Measurements from ENCODE around the gene PLCB1. TPM values are rescaled to one million over a fixed set of nuclear protein-coding genes. Genes with fewer than 3 reads are reported as not detected.

Gene PLCB1
- total and polyA plus RNA-seq, 2 of the 4 experiments (the other 2 are of a cell fraction), result 5.6 to 16.1 TPM

GRCh38 chr20:8891039-8891438 lies 759.0 kb downstream of the PLCB1 start:
- Histone ChIP-seq H3K23ac (ENCODE audit: low read depth, low read length) (no peak overlapping the region), H3K4ac (ENCODE audit: low read depth, low read length) (no peak overlapping the region), H3K36me3 (ENCODE audit: control insufficient read depth, insufficient read depth, low read length) (no peaks in the 10 kb centered on the region), H2BK120ac (ENCODE audit: low read depth, low read length) (no peak overlapping the region), H2AK5ac (ENCODE audit: low read depth, low read length) (no peak overlapping the region), H3K14ac (replicated peaks; ENCODE audit: low read depth, low read length) (no peak overlapping the region), H2AFZ (replicated peaks; ENCODE audit: low read length, poor library complexity) (no peak overlapping the region), H4K20me1 (ENCODE audit: insufficient read depth, low read length) (no peaks in the 10 kb centered on the region), H3K18ac (ENCODE audit: low read depth, low read length) (no peak overlapping the region), H4K5ac (ENCODE audit: low read depth, low read length) (no peak overlapping the region), H2AK9ac (replicated peaks; ENCODE audit: low read depth, low read length, poor library complexity) (no peak overlapping the region), H3K4me1 (ENCODE audit: control insufficient read depth, insufficient read depth, low read length) (no peaks in the 10 kb centered on the region), H4K91ac (ENCODE audit: insufficient read depth, low read depth, low read length) (no peak overlapping the region), H3K27me3 (ENCODE audit: control insufficient read depth, insufficient read depth, low read length) (no peaks in the 10 kb centered on the region), H3K4me3 (ENCODE audit: insufficient read depth, low read depth, low read length) (no peak overlapping the region), H3K4me2 (ENCODE audit: low read depth, low read length) (no peak overlapping the region), H3K27ac (ENCODE audit: insufficient read depth, low read length) (no peak overlapping the region), H3K56ac (ENCODE audit: extremely low read depth, insufficient read depth, low read length) (no peak overlapping the region), H3K9me3 (ENCODE audit: control insufficient read depth, insufficient read depth, low read length) (peaks cover 11% of the 10 kb centered on the region), H2BK5ac (ENCODE audit: low read depth, low read length, poor library complexity, severe bottlenecking) (no peak overlapping the region), H2BK15ac (ENCODE audit: low read depth, low read length) (no peak overlapping the region), H2BK20ac (ENCODE audit: low read depth, low read length) (no peak overlapping the region), H3K9ac (ENCODE audit: low read depth, low read length) (no peak overlapping the region), H4K8ac (ENCODE audit: low read depth in 2 of 2, low read length in 2 of 2) (no peak overlapping the region), H3K79me1 (ENCODE audit: low read depth in 1 of 2, low read length in 2 of 2) (no peaks in the 10 kb centered on the region), H3K9me1 (ENCODE audit: insufficient read depth, low read length) (no peaks in the 10 kb centered on the region)
- in situ Hi-C loops (cut with MboI; ENCODE audit: low sequenced_read_pairs) (no loop called here), dilution Hi-C loops (cut with HindIII; ENCODE audit: low sequenced_read_pairs, unreplicated experiment) (no loop called here), intact Hi-C loops (cut with micrococcal nuclease) (no loop called here)
- no CpG with 5 or more reads among the region's 1 CpG for WGBS, 2 experiments (ENCODE audit: extremely low coverage in 2 of 2, insufficient read length in 1 of 2)
- CTCF ChIA-PET, result no interaction called here
- no TSS peak for BruUV-seq (replicated peaks)
- ATAC-seq (ENCODE audit: low read depth) (no peak), DNase-seq (no peak)
- POLR2A ChIA-PET (ENCODE audit: unreplicated experiment), result no interaction called here
- no peak for TF ChIP-seq BHLHE40 (IDR thresholded peaks at IDR 0.05; ENCODE audit: low read depth, low read length)
- no peak for TF ChIP-seq MAFK (IDR thresholded peaks at IDR 0.05; ENCODE audit: low read depth, low read length)
- no peak for TF ChIP-seq MXI1 (IDR thresholded peaks at IDR 0.05; ENCODE audit: borderline replicate concordance, low read depth, low read length)
- TF ChIP-seq CHD1 (IDR thresholded peaks at IDR 0.05; ENCODE audit: low read depth, low read length), result no peak
- no peak for TF ChIP-seq ELK1 (IDR thresholded peaks at IDR 0.05; ENCODE audit: borderline replicate concordance, low read depth, low read length)
- TF ChIP-seq FOS (IDR thresholded peaks at IDR 0.05; ENCODE audit: low read depth, low read length), result no peak
- TF ChIP-seq RAD21 (IDR thresholded peaks at IDR 0.05; ENCODE audit: low read length), result no peak
- no peak for TF ChIP-seq NFE2L2 (IDR thresholded peaks at IDR 0.05; ENCODE audit: low read depth, low read length)
- no peak for TF ChIP-seq POLR2A (IDR thresholded peaks at IDR 0.05; ENCODE audit: low read depth, low read length)
- TF ChIP-seq CEBPB (IDR thresholded peaks at IDR 0.05; ENCODE audit: low read depth, low read length), result no peak
- TF ChIP-seq USF2 (IDR thresholded peaks at IDR 0.05; ENCODE audit: low read depth, low read length), result no peak
- TF ChIP-seq RCOR1 (IDR thresholded peaks at IDR 0.05; ENCODE audit: insufficient replicate concordance, low read length), result no peak
- TF ChIP-seq CTCF (conservative IDR thresholded peaks at IDR 0.05; ENCODE audit: low read depth, low read length), result no peak
- TF ChIP-seq SMC3 (IDR thresholded peaks at IDR 0.05; ENCODE audit: low read depth, low read length), result no peak
- TF ChIP-seq MAZ (IDR thresholded peaks at IDR 0.05; ENCODE audit: borderline replicate concordance, low read depth, low read length), result no peak
- no peak for TF ChIP-seq RFX5 (IDR thresholded peaks at IDR 0.05; ENCODE audit: low read depth, low read length)
